Dedifferentiated amniotic fluid mesenchymal stem cell (primary cell): ENCODE measurements around the gene IL25.
"Not testable (repeated sequence)": the region's sequence is repeated elsewhere in the genome, so short reads cannot be mapped to it uniquely, and the experiment has no call there.

Experiments
- DNase-seq: peaks from one replicate; pipeline ENCODE4 v3.0.0-alpha.2; 2016; ENCODE audit errors: extremely low spot score

Gene IL25

DNA sequence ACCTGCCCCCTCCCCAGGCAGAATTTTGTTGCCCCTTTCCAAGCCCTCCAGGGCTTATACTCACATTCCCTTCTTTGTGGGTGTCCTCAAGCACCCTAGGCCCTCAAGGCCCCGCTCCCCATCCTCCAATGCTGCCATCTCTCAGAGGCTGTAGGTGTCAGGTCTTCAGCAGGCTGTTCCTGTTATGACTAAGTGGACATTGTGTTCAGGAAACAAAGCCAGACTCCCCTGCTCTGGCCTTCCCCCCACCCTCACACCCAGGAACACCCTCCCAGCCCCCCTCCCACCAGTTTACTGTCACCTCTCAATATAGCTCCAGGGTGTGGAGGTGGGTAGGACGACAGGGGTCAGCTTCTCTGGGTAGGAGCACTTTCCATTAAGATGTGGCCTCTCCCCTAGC lies 36.9 kb downstream of the IL25 start:
- DNase-seq: no peak

DNA sequence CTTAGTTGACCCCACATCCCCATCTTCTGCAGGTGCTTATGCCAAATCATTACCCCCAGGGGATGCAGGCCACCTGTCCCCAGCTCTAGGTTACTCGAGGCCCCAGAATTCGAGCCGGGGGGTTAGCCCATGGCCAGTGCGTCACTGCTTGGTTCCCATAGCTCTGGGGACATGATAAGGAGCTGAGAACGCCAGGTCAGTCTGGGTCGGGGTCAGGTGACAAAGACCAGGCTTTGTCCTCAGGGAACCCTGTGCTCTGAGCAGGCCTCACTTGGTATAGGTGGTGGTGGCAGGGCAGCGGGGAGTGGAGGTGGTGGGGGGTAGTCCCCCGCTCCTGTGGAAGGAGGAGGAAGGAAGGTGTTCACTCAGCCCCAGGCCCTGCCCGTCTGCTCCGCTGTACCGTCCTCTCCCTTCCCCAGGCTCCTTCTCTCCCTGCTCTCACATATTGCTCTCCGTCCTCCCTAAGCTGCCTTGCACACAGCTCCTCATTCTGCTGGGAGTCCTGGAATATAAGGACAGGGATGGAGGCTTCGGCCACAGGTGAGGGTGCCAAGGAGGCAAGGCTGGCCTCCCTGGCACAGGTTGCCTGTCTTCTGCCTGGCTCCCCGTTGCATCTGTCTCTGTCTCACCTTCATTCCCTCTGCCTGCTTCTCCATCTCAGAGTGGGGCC lies 37.5 kb downstream of the IL25 start:
- no peak for DNase-seq

DNA sequence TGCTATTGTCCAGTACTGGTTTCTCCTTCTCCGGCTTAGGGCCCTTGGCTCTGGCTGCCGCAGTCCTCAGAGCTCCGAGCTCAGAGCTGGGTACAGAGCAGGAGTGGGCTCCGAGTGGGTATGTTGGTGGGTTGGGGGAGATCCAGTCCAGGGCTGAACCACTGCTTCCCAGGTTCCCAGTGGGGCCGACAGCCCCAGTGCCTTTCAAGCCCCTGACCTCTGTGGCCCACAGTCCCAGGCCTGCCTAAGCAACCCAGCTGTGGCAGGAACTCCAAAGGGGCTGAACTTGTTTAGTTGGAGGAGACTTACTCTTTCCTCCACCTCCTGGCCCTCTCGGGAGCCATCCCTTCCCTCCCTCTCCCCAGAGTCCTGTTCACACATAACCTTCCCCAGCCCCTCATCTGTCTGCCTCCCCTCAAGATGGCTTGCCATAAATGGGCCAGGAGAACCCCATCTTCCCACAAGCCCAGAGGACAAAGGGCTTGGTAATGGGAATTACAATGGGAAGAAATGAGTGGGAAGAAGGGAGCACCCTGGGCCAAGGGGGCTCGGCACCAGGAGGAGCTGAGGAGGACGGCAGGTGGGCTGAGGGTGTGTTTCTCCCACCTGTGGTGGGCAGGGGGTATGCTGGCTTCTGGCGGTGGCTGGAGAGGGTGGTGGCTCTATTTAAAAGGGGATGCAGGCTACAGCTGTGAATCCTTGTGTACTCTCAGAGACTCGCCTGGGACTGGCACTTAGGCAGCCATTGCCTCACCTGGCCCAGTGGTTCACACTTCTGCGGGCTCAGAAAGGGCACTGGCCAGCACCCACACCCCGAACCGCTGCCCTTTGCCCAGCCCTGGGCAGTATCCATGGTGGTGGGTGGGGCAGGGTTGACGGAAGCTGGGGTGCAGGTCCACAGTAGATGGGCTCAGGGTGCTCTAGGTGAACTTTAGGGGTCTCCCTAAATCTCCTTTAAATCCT lies 39.2 kb downstream of the IL25 start:
- no peak for DNase-seq

DNA sequence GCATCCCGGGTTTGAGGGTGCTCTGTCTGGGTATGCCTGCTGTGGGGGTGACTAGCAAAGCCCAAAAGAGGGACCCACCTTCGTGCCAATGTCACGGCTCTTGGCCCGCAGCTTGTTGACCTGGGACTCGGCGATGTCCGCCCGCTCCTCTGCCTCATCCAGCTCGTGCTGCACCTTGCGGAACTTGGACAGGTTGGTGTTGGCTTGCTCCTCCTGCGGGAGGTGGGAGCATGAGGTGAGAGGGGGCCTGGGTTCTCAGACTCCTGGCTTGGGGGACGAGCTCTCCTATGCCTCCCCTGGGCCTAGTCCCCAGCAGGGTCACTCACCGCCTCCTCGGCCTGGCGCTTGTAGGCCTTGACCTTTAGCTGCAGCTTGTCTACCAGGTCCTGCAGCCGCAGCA lies 41.1 kb downstream of the IL25 start:
- no peak for DNase-seq

GRCh38 chr14:23414254-23414653 lies 41.6 kb downstream of the IL25 start:
- DNase-seq: no peak

DNA sequence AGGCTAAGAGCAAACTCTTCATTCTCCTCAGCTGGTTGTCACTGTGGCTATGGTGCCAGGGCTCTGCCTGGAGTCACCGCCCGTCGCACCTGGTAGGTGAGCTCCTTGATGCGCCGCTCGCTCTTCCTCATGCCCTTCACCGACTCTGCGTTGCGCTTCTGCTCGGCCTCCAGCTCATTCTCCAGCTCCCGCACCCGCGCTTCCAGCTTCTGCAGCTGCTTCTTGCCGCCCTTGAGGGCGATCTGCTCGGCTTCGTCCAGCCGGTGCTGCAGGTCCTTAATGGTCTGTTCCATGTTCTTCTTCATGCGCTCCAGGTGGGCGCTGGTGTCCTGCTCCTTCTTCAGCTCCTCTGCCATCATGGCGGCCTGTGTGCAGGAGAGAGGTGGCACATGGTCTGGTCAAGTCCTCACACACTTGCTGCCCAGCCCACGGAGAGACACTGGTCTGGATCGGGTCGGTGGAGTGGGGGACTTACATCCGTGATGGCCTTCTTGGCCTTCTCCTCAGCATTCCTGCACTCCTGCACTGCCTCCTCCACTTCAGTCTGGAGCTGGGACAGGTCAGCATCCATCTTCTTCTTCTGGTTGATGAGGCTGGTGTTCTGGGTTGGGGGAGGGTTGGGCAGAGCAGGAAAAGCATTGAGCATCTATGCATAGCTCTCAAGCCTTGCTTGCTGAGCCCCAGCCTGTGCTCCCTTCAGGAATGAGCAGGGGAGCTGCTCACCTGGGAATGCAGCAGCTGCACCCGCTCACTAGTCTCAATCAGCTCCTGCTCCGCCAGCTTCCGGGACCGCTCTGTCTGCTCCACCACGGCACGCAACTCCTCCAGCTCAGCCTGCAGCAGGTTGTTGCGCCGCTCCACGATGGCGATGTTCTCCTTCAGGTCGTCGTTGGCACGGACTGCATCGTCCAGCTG lies 42.6 kb downstream of the IL25 start:
- DNase-seq: no peak

- no peak for DNase-seq
These were observed 43.5 kb downstream of the IL25 start for GRCh38 chr14:23415821-23416778.

- DNase-seq: no peak
These were observed 44.2 kb downstream of the IL25 start for GRCh38 chr14:23416801-23417200.

- not testable (repeated sequence) for DNase-seq
These were observed 44.7 kb downstream of the IL25 start for GRCh38 chr14:23417269-23417668.

GRCh38 chr14:23418021-23418420 lies 45.4 kb downstream of the IL25 start:
- DNase-seq: no peak

GRCh38 chr14:23419646-23420045 lies 47.0 kb downstream of the IL25 start:
- DNase-seq: not testable (repeated sequence)

GRCh38 chr14:23421594-23421993 lies 49.0 kb downstream of the IL25 start:
- no peak for DNase-seq

DNA sequence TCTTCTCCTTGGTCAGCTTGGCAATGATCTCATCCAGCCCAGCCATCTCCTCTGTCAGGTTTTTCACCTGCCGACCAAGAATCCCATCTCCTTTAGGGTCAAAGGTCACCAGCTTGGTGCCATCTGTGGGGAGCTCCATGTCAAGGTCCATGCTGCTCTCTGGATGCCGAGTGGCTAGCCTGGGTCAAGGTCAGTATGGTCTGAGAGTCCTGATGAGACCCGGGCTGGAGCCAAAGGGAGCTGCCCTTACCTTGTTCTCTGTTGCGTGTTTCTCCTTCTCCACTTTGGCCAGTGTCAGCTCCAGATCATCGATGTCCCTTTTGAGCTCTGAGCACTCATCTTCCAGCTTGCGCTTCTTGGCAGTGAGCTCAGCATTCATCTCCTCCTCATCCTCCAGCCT lies 51.0 kb downstream of the IL25 start:
- DNase-seq: no peak

GRCh38 chr14:23425169-23425568 lies 52.6 kb downstream of the IL25 start:
- DNase-seq: no peak

DNA sequence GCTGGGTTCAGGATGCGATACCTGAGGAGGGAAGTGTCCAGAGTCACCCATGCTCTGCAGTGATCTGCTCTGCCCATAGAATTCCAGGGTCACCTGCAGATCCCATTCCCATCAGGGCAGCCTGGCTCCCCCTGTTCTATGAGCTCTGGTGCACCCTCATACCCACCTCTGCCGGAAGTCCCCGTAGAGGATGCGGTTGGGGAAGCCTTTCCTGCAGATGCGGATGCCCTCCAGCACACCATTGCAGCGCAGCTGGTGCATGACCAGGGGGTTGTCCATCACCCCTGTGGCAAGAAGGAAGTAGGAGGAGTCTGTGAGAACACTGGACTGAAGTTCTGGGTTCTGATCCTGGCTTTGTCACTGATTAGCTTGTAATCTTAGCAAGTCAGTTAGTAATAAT lies 53.2 kb downstream of the IL25 start:
- not testable (repeated sequence) for DNase-seq
